Fibroblast of pulmonary artery (primary cell): ENCODE results near the gene EXOC6.

Experiments used
- DNase-seq: peaks from one replicate; pipeline ENCODE4 v3.0.0-alpha.2; 2010; ENCODE audit warnings: low read depth
- H3K4me3 ChIP-seq: replicated peaks from 2 replicates; pipeline ENCODE4 v1.5.1; 2011; ENCODE audit warnings: low read depth, mild to moderate bottlenecking, control low read depth, low read length, moderate library complexity
- TF ChIP-seq, protein P1 (sequence below): IDR thresholded peaks from 2 replicates; pipeline ENCODE4 v1.5.1; 2011; ENCODE audit warnings: mild to moderate bottlenecking, control low read depth, low read length, inconsistent platforms; ENCODE audit errors: missing control alignments

The EXOC6 gene

DNA sequence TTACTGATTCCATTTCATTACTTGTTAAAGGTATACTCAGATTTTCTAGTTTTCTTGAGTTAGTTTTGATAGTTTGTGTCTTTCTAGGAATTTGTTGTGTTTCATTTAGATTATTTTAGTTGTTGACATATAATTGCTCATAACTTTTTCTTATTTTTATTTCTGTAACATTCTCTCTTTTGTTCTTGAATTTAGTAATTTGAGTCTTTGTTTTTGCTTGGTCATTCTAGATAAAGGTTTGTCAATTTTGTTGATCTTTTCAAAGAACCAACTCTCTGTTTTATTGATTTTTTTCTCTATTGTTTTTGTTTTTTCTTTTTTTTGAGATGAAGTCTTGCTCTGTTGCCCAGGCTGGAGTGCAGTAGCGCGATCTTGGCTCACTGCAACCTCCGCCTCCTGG, 7.2 kb downstream of the EXOC6 start:
- no peak overlapping the region for H3K4me3 ChIP-seq
- TF ChIP-seq, protein P1, sequence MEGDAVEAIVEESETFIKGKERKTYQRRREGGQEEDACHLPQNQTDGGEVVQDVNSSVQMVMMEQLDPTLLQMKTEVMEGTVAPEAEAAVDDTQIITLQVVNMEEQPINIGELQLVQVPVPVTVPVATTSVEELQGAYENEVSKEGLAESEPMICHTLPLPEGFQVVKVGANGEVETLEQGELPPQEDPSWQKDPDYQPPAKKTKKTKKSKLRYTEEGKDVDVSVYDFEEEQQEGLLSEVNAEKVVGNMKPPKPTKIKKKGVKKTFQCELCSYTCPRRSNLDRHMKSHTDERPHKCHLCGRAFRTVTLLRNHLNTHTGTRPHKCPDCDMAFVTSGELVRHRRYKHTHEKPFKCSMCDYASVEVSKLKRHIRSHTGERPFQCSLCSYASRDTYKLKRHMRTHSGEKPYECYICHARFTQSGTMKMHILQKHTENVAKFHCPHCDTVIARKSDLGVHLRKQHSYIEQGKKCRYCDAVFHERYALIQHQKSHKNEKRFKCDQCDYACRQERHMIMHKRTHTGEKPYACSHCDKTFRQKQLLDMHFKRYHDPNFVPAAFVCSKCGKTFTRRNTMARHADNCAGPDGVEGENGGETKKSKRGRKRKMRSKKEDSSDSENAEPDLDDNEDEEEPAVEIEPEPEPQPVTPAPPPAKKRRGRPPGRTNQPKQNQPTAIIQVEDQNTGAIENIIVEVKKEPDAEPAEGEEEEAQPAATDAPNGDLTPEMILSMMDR = no peak
- no peak for DNase-seq

DNA sequence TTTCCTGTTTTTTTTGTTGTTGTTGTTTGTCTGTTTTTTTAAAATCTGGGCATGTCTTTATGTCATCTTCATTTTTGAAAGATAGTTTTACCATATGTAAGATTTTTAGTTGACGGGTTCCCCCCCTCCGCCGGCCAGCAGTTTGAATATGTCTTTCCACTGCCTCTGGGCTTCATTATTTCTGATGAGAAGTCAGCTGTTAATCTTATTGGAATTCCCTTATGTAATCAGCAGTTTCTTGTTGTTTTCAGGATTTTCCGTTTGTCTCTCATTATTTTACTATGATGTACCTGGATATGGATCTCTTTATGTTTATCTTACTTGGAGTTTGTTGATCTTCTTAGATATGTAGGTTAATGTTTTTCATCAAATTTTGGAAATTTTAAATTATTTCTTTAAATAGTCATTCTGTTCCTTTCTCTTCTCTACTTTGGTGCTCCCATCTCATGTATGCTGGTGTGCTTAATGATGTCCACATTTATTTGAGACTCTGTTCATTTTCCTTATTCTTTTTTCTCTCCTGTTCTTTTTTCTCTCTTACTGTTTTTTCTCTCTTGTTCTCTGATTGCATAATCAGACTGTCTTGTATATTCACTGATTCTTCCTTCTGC, 9.7 kb downstream of the EXOC6 start:
- H3K4me3 ChIP-seq = no peak overlapping the region
- TF ChIP-seq, protein P1 = no peak
- DNase-seq = no peak

DNA sequence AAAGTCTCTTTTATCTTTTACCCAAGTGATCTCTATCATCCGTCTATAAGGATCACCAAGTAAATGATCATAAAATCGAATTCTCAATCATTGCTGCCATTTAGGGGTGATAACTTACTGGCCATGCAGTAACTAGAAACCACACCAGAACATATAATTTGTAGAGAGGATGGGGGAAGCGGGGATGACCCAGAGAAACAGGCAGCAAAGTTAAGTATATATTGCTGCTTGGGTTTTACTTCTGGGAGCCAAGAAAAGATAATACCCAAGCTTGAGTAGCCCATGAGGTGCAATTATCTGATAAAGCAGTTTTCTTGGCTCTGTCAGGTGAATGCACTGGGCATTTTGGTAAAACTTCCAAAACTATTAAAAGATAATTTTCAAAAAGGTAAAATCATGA, 18.9 kb downstream of the EXOC6 start:
- no peak overlapping the region for H3K4me3 ChIP-seq
- TF ChIP-seq, protein P1 = no peak
- DNase-seq = no peak

DNA sequence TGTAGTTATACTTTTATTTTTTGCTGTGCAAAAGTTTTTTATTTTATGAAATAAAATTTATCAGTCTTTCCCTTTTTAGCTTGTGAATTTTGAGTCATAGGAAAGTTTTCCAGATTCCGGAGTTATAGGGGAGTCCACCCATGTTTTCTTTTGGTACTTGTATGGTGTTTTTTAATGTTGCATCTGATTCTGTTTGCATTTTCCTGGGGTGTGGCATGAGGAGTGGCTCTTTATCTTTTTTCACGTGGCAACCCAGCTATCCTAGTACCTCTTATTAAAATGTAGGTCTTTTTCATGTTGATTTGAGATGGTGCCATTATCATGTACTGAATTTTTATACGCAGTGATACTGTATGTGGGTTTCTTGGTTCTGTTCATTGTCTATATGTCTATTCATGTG, 19.7 kb downstream of the EXOC6 start:
- H3K4me3 ChIP-seq = no peak overlapping the region
- DNase-seq = no peak
- TF ChIP-seq, protein P1 = no peak

DNA sequence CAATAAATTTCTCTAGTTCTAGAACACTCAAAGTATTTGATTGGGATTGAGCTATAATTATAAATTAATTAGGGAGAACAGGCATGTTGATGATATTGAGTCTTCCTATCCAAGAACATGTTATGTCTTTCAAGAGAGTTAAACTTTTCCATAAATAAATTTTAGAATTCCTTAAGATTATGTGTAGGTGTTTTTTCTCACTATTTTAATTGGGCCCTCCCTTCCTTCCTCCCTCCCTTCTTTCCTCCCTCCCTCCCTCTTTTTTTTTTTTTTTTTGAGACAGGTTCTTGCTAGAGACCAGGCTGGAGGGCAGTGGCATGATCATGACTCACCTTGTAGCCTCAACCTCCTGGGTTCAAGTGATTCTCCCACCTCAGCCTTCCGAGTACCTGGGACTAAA, 20.2 kb downstream of the EXOC6 start:
- no peak overlapping the region for H3K4me3 ChIP-seq
- TF ChIP-seq, protein P1 = no peak
- no peak for DNase-seq

DNA sequence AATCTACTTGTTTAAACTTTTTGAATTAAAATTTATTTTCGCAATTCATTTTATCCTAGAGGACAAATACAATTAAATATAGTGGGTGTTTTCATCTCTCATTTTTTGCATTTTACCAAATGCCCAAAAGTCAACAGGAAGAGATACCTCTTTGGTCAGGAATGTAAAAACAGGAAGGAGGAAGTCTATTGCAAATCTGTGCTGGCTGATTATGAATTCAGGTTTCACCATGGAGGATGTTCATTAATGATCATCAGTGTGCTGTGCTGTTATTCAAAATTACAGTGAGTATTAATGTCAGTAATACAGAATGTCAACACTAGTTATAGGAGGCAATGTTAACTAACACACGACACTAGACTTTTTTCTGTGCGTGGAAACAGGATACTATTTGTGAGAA, 24.7 kb downstream of the EXOC6 start:
- TF ChIP-seq, protein P1 = no peak
- no peak overlapping the region for H3K4me3 ChIP-seq
- peak; percentile 21 for DNase-seq

DNA sequence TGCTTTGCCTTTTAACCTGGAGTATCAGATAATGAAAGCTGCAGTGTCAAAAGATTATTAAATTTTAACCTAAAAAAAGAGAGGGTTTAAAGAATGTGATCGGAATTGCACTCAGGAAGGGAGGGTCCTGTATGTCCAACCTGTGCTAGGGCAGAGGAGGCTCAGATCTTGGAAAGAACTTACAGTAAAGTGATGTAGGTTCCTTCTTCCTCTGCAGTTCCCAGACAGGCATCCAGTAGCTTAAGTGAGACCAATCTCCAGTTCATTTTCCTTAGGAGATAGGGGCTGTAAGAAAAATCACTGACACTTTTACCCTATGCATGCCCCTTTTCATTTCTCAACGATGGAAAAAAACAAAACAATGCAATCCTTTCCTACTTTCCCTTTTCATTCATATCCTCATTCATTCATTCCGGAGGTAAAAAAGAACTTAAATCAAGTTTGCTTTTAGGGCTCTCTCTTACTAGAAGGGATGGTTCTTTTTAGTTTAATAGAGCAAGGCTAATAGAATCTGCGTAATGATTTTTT, 28.3 kb downstream of the EXOC6 start:
- TF ChIP-seq, protein P1 = no peak
- no peak for DNase-seq
- H3K4me3 ChIP-seq = no peak overlapping the region
